Peyer's patch (tissue), 4 donors: ENCODE measurements around the gene MARCHF2. TPM values are rescaled to one million over a fixed set of nuclear protein-coding genes. Genes with fewer than 3 reads are reported as not detected.

ENCODE experiments used
- DNase-seq, 3 donors: peaks; one replicate each; pipeline ENCODE4 v3.0.0-alpha.2; 2017 to 2019
- H3K27ac ChIP-seq, 4 donors: fragments of 200-600 bp; sonication (generic); one replicate each; pipeline ENCODE4 v1.5.1; 2016 to 2019
- H3K27me3 ChIP-seq, 2 donors: fragments of 200-600 bp; sonication (generic); one replicate each; pipeline ENCODE4 v1.5.1; 2019
- H3K36me3 ChIP-seq, 3 donors: fragments of 200-600 bp; sonication (generic); one replicate each; pipeline ENCODE4 v1.5.1; 2016 to 2019
- H3K4me1 ChIP-seq, 4 donors: fragments of 200-600 bp; sonication (generic); one replicate each; pipeline ENCODE4 v1.5.1; 2016 to 2019
- H3K4me3 ChIP-seq, 4 donors: fragments of 200-600 bp; sonication (generic); 1 replicate in 3 of 4; 2 replicates in 1 of 4; pipeline ENCODE4 v1.5.1; 2016 to 2019; ENCODE audit warnings: mild to moderate bottlenecking in 1 of 4
- H3K9me3 ChIP-seq, 4 donors: fragments of 200-600 bp; sonication (generic); one replicate each; pipeline ENCODE4 v1.5.1; 2016 to 2019; ENCODE audit warnings: mild to moderate bottlenecking in 1 of 4
- CTCF ChIP-seq, 6 experiments: fragments of 450-650 bp in 4 of 6; fragments of 200-600 bp in 2 of 6; sonication (generic) in 1 of 6; IDR thresholded peaks; one replicate each; pipeline ENCODE4 v1.5.1; 2017 to 2019; ENCODE audit warnings: antibody characterized with exemption in 6 of 6, mild to moderate bottlenecking in 3 of 6, moderate library complexity in 1 of 6
- POLR2A ChIP-seq, 2 donors: fragments of 450-650 bp; IDR thresholded peaks; one replicate each; pipeline ENCODE4 v1.5.1; 2017; ENCODE audit warnings: antibody characterized with exemption in 2 of 2, mild to moderate bottlenecking in 2 of 2, moderate library complexity in 2 of 2
- total RNA-seq, 4 donors: library from RNA; depleted of rRNA; stranded (reverse); fragments of >200 nt; gene quantifications; one replicate each; pipeline ENCODE4 v1.1.0, GENCODE V29; 2016

Gene MARCHF2
- total RNA-seq, 4 donors from 2014 or later: 53.5 to 97.4 (median 68.9) TPM

GRCh38 chr19:8393192-8393870, 19.8 kb upstream of the MARCHF2 start:
- DNase-seq: no peak
- Histone ChIP-seq H3K36me3 (peaks cover 0 to 5% (median 0%) of the 10 kb centered on the region in 3 donors), H3K4me1 (peaks cover 0 to 66% (median 5%) of the 10 kb centered on the region in 4 donors), H3K27ac (peak overlapping the region in 3 of 4 donors; percentile 5 to 59 (median 26)), H3K4me3 (no peak overlapping the region), H3K27me3 (no peaks in the 10 kb centered on the region), H3K9me3 (no peaks in the 10 kb centered on the region)
- TF ChIP-seq CTCF (IDR thresholded peaks at IDR 0.05) (no peak), POLR2A (IDR thresholded peaks at IDR 0.05) (no peak)

DNA sequence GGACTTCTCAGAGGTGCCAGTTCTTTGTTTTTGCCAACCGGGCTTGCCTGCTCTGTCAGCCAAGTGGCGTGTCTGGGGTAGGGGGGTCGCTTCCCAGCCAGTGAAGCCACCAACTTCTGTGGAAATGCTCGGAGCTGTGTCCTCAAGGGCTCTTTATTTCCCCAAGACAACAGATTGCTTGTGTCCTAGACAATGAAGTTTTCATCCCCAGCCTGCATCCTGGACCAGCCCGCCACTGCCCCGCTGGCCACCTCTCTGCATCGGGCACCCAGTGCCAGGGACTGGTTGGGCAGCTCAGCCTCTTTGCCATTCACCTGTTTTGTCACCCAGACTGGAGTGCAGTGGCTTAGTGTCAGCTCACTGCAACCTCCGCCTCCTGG, 19.2 kb upstream of the MARCHF2 start:
- Histone ChIP-seq H3K27ac (peak overlapping the region in 2 of 4 donors; percentile 26 to 59), H3K4me1 (peaks cover 0 to 66% (median 5%) of the 10 kb centered on the region in 4 donors), H3K36me3 (peaks cover 0 to 5% (median 0%) of the 10 kb centered on the region in 3 donors), H3K9me3 (no peaks in the 10 kb centered on the region), H3K27me3 (no peaks in the 10 kb centered on the region), H3K4me3 (no peak overlapping the region)
- DNase-seq: no peak
- TF ChIP-seq POLR2A (IDR thresholded peaks at IDR 0.05) (no peak), CTCF (IDR thresholded peaks at IDR 0.05) (no peak)

- TF ChIP-seq POLR2A (IDR thresholded peaks at IDR 0.05) (no peak), CTCF (IDR thresholded peaks at IDR 0.05) (no peak)
- H3K27me3 ChIP-seq: no peaks in the 10 kb centered on the region
- no peak overlapping the region for H3K4me3 ChIP-seq
- H3K27ac ChIP-seq: peak overlapping the region in 1 of 4 donors; percentile 59
- H3K9me3 ChIP-seq: no peaks in the 10 kb centered on the region
- peaks cover 0 to 17% (median 0%) of the 10 kb centered on the region in 3 donors for H3K36me3 ChIP-seq
- DNase-seq: no peak
- H3K4me1 ChIP-seq: peaks cover 0 to 61% (median 5%) of the 10 kb centered on the region in 4 donors
Observed at GRCh38 chr19:8395621-8396082, 17.5 kb upstream of the MARCHF2 start.

- DNase-seq: no peak
- H3K36me3 ChIP-seq: peaks cover 0 to 19% (median 0%) of the 10 kb centered on the region in 3 donors
- H3K9me3 ChIP-seq: no peaks in the 10 kb centered on the region
- H3K27ac ChIP-seq: no peak overlapping the region
- no peak overlapping the region for H3K4me3 ChIP-seq
- TF ChIP-seq POLR2A (IDR thresholded peaks at IDR 0.05): no peak
- no peak for TF ChIP-seq CTCF (IDR thresholded peaks at IDR 0.05)
- H3K27me3 ChIP-seq: no peaks in the 10 kb centered on the region
- H3K4me1 ChIP-seq: peaks cover 0 to 57% (median 3%) of the 10 kb centered on the region in 4 donors
Observed at GRCh38 chr19:8396185-8396562, 16.9 kb upstream of the MARCHF2 start.

DNA sequence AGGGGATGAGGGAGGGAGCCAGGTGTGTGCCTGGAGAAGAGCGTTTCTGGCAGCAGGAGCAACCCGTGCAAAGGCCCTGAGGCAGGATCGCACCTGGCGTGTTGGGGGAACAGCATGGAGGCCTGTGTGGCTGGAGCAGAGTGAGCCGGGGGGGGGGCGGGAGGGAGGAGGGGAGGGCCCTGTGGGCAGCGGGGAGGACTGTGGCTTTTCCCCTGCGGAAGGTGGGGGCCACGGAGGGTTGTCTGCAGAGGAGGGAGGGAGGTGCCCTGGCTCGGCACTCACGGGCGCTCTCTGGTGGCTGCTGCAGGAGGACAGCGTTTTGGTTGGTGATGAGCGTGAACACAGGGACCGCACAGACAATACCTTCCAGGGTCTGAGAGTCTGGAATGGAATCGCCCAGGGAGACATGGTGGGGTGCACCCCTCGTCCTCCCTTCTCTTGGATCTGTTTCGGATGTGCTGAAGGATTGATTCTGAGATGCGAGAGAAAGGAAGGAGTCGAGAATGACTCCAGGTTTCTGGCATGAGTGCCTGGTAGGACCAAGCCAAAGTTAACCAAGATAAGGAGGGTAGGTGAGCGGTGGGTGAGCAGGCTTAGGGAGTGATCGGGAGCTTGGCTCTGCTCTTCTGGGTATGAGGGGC, 16.4 kb upstream of the MARCHF2 start:
- no peaks in the 10 kb centered on the region for H3K27me3 ChIP-seq
- H3K27ac ChIP-seq: no peak overlapping the region
- TF ChIP-seq CTCF (IDR thresholded peaks at IDR 0.05) (peak in 4 of 6 experiments; percentile 52 to 58 (median 57)), POLR2A (IDR thresholded peaks at IDR 0.05) (no peak)
- no peaks in the 10 kb centered on the region for H3K9me3 ChIP-seq
- H3K4me3 ChIP-seq: no peak overlapping the region
- peaks cover 0 to 52% (median 2%) of the 10 kb centered on the region in 4 donors for H3K4me1 ChIP-seq
- H3K36me3 ChIP-seq: peaks cover 0 to 19% (median 0%) of the 10 kb centered on the region in 3 donors
- peak; percentile 53 to 84 (median 76) for DNase-seq
